PC-3 (cell line): Measurements from ENCODE around the gene LRRFIP1. TPM values are rescaled to one million over a fixed set of nuclear protein-coding genes. Genes with fewer than 3 reads are reported as not detected.

Source experiments
- ATAC-seq: fragments of 200-7000 bp; cut with Tn5 transposase; 2 replicates; pipeline ENCODE4 v1.9.1; 2020; ENCODE audit warnings: mild to moderate bottlenecking, moderate library complexity
- BruUV-seq: library from RNA; stranded (reverse); fragments of 400-500 nt; replicated peaks from 2 replicates; lab custom pipeline; 2021; lab: Mats Ljungman, UMichigan
- CTCF ChIA-PET: fragments of 300-600 bp; sonication (Branson Sonifier 250); formaldehyde crosslinking; loops from one replicate; lab custom pipeline; 2022; ENCODE audit warnings: antibody characterized with exemption; lab: Charles Lee
- POLR2A ChIA-PET: fragments of 300-600 bp; sonication (Branson Sonifier 250); formaldehyde crosslinking; loops from one replicate; lab custom pipeline; 2022; ENCODE audit warnings: antibody characterized with exemption; ENCODE audit not compliant: unreplicated experiment; lab: Charles Lee
- DNase-seq: peaks from one replicate; pipeline ENCODE4 v3.0.0-alpha.2; 2015
- H2AFZ ChIP-seq: fragments of 300-600 bp; sonication (generic); 2 replicates; pipeline ENCODE4 v1.6.0; 2016; ENCODE audit warnings: antibody characterized with exemption, low read length
- H3F3A ChIP-seq: fragments of 300-600 bp; sonication (generic); one replicate; pipeline ENCODE4 v1.6.0; 2017; ENCODE audit warnings: antibody characterized with exemption, low read length, control low read depth, mild to moderate bottlenecking; ENCODE audit not compliant: unreplicated experiment
- H3K27ac ChIP-seq: fragments of 300-600 bp; sonication (generic); 2 replicates; pipeline ENCODE4 v1.5.1; 2016; ENCODE audit warnings: mild to moderate bottlenecking, low read length
- H3K27me3 ChIP-seq: fragments of 300-600 bp; sonication (generic); 2 replicates; pipeline ENCODE4 v1.6.1; 2016; ENCODE audit warnings: low read length, mixed read lengths
- H3K36me3 ChIP-seq: fragments of 300-600 bp; sonication (generic); 2 replicates; pipeline ENCODE4 v1.6.1; 2016; ENCODE audit warnings: low read depth, mixed run types, low read length, mixed read lengths
- H3K4me1 ChIP-seq: fragments of 300-600 bp; sonication (generic); 2 replicates; pipeline ENCODE4 v1.5.1; 2016; ENCODE audit warnings: low read length; ENCODE audit not compliant: insufficient read depth
- H3K4me2 ChIP-seq: fragments of 300-600 bp; sonication (generic); 2 replicates; pipeline ENCODE4 v1.6.0; 2016; ENCODE audit warnings: low read length
- H3K4me3 ChIP-seq: fragments of 300-600 bp; sonication (generic); 2 replicates; pipeline ENCODE4 v1.5.1; 2016; ENCODE audit warnings: mild to moderate bottlenecking, low read length, mixed read lengths
- H3K79me2 ChIP-seq: fragments of 300-600 bp; sonication (generic); 2 replicates; pipeline ENCODE4 v1.6.1; 2017; ENCODE audit warnings: low read length, mixed read lengths
- H3K9ac ChIP-seq: fragments of 300-600 bp; sonication (generic); 2 replicates; pipeline ENCODE4 v1.6.0; 2016; ENCODE audit warnings: mild to moderate bottlenecking, low read length
- H3K9me2 ChIP-seq: fragments of 300-600 bp; sonication (generic); replicated peaks from 2 replicates; pipeline ENCODE4 v1.6.1; 2016; ENCODE audit warnings: mixed run types, low read length, mixed read lengths
- H3K9me3 ChIP-seq: fragments of 300-600 bp; sonication (generic); 2 replicates; pipeline ENCODE4 v1.6.1; 2016; ENCODE audit warnings: low read length, mixed read lengths
- H4K20me1 ChIP-seq: fragments of 300-600 bp; sonication (generic); 2 replicates; pipeline ENCODE4 v1.6.1; 2016; ENCODE audit warnings: low read length, mixed read lengths
- CTCF ChIP-seq: fragments of 300-600 bp; sonication (generic); conservative IDR thresholded peaks from 2 replicates; pipeline ENCODE4 v1.5.1; 2017; ENCODE audit warnings: antibody characterized with exemption, low read depth, mild to moderate bottlenecking, low read length
- EZH2 ChIP-seq: fragments of 300-600 bp; sonication (generic); IDR thresholded peaks from one replicate; pipeline ENCODE4 v1.6.1; 2017; ENCODE audit warnings: antibody characterized with exemption, mild to moderate bottlenecking, low read length; ENCODE audit not compliant: unreplicated experiment
- EZH2phosphoT487 ChIP-seq: fragments of 300-600 bp; sonication (generic); IDR thresholded peaks from 2 replicates; pipeline ENCODE4 v1.6.1; 2018; ENCODE audit warnings: mild to moderate bottlenecking, antibody characterized with exemption, low read length, borderline replicate concordance
- intact Hi-C: fragments of 100-400 bp; cut with micrococcal nuclease; formaldehyde crosslinking; loops from 2 replicates; pipeline ENCODE4 v1.9.0; 2023
- total RNA-seq: library from RNA; depleted of rRNA; stranded (reverse); fragments of >200 nt; gene quantifications from 2 replicates; pipeline ENCODE4 v1.2.3, GENCODE V29; 2014

LRRFIP1 gene
- total RNA-seq, 1 experiment from 2014 or later: 87.8 TPM

- Histone ChIP-seq H3K27me3 (peaks cover 4% of the 10 kb centered on the region; the same call in 1 of the 2 replicates), H3K9me3 (no peaks in the 10 kb centered on the region), H3K4me2 (no peak overlapping the region), H3K79me2 (peaks cover 12% of the 10 kb centered on the region), H3K9ac (no peak overlapping the region), H3K4me1 (peaks cover 10% of the 10 kb centered on the region; the same call in 1 of the 2 replicates), H3K27ac (no peak overlapping the region), H3K4me3 (no peak overlapping the region), H2AFZ (no peak overlapping the region), H3K36me3 (no peaks in the 10 kb centered on the region), H3K9me2 (no peaks in the 10 kb centered on the region), H3F3A (no peaks in the 10 kb centered on the region), H4K20me1 (no peaks in the 10 kb centered on the region)
- DNase-seq: no peak
- no peak for ATAC-seq
- ChIA-PET CTCF (no interaction called here), POLR2A (no interaction called here)
- intact Hi-C loops: no loop called here
- no TSS peak for BruUV-seq
- TF ChIP-seq CTCF: no peak
- TF ChIP-seq EZH2: no peak
- no peak for TF ChIP-seq EZH2phosphoT487
Measured at GRCh38 chr2:237625777-237626176, 1.6 kb upstream of the LRRFIP1 start.

- no peaks in the 10 kb centered on the region for H3K9me2 ChIP-seq
- H3K4me2 ChIP-seq: peak overlapping the region; percentile 56; the same call in 1 of the 2 replicates
- no peak overlapping the region for H3K9ac ChIP-seq
- H3K9me3 ChIP-seq: no peaks in the 10 kb centered on the region
- no peak overlapping the region for H3K27ac ChIP-seq
- H2AFZ ChIP-seq: 0 out of 2 replicates have a peak overlapping the region, but pooled peaks have one; percentile 42
- intact Hi-C loops: no loop called here
- no peaks in the 10 kb centered on the region for H3K36me3 ChIP-seq
- ChIA-PET CTCF (no interaction called here), POLR2A (no interaction called here)
- no peaks in the 10 kb centered on the region for H4K20me1 ChIP-seq
- H3K27me3 ChIP-seq: peaks cover 4% of the 10 kb centered on the region; the same call in 1 of the 2 replicates
- DNase-seq (no peak), ATAC-seq (no peak; the same call in 1 of the 2 replicates)
- peaks cover 10% of the 10 kb centered on the region; the same call in 1 of the 2 replicates for H3K4me1 ChIP-seq
- peak overlapping the region; percentile 30; the same call in 1 of the 2 replicates for H3K4me3 ChIP-seq
- no peaks in the 10 kb centered on the region for H3F3A ChIP-seq
- TF ChIP-seq CTCF (no peak), EZH2 (no peak), EZH2phosphoT487 (no peak)
- peaks cover 12% of the 10 kb centered on the region for H3K79me2 ChIP-seq
- BruUV-seq: no TSS peak
Measured at GRCh38 chr2:237626813-237627440, 460 bp upstream of the LRRFIP1 start.
